Measurements from ENCODE around the gene ELL2.

GRCh38 chr5:95960667-95961616 lies 709 bp downstream of the ELL2 start:
- no peak for TF ChIP-seq EZH2 (IDR thresholded peaks at IDR 0.05)
- no peak for TF ChIP-seq POLR2AphosphoS5 (IDR thresholded peaks at IDR 0.05; ENCODE audit: borderline replicate concordance, low read depth, low read length)
